ENCODE measurements around the gene CYSTM1. TPM values are rescaled to one million over a fixed set of nuclear protein-coding genes. Genes with fewer than 3 reads are reported as not detected.

CYSTM1 gene
- total and polyA plus RNA-seq, 2 donors (not counting 3 experiments of a cell fraction or from before 2014, with no cell fraction given): 28.9 to 41.5 TPM

DNA sequence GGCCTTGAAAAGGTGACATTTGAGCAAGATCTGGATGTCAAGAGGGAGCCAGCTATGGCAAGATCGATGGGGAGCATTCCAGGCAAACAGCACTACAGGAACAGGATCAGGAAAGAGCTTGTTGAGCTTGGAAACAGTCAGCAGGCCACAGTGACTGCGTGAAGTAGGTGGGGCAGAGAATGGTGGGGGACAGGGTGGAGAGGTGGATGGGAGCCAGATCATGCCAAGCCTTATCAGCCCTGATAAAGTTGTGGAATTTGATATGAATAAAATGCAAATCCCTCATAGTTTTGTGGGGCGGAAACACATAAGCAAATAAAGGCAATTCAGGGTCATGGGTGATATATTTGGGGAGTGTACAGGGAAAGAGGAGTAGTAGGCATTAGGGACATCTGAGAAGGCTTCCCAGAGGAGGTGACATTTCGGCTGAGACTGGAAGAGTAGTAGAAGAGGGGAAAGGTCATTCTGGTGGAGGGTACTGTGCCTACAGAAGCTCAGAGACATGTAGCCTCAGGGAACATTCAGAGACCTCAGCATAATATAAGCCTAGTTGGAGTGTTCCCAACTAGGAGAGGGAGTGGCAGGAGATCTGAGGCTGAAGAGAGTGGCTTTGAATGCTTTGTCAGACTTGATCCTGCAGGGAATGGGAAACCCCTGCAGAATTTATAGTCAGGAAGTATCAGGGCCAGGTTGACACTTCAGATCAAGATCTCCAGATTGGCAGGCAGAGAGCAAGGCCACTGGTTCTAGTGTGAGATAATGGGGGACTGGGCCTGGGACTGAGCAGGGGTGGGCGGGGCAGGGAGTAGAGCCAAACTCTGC, 9.7 kb upstream of the CYSTM1 start:
- no peak overlapping the region for H3K27ac ChIP-seq (ENCODE audit: insufficient read depth, low read depth, low read length)
- no TSS peak for BruUV-seq (replicated peaks)
- no peaks in the 10 kb centered on the region for H3K4me1 ChIP-seq (ENCODE audit: control insufficient read depth, extremely low read depth, insufficient read depth, low read length)
- H4K20me1 ChIP-seq (replicated peaks; ENCODE audit: control insufficient read depth, extremely low read depth, insufficient read depth, low read length): no peaks in the 10 kb centered on the region
- no peak overlapping the region for H3K4me2 ChIP-seq (ENCODE audit: insufficient read depth, low read length)
- H3K9ac ChIP-seq (replicated peaks; ENCODE audit: extremely low read depth, insufficient read depth, low read length): no peak overlapping the region
- no peaks in the 10 kb centered on the region for H3K36me3 ChIP-seq (ENCODE audit: control insufficient read depth in 2 of 2, extremely low read depth in 1 of 2, insufficient read depth in 2 of 2, low read length in 2 of 2)
- peak; percentile 52 for DNase-seq (ENCODE audit: low read depth, low spot score)
- no peak for FAIRE-seq
- H3K4me3 ChIP-seq (replicated peaks in 1 of 3; ENCODE audit: insufficient read depth in 1 of 3, low read depth in 1 of 3, low read length in 3 of 3): no peak overlapping the region
- H3K27me3 ChIP-seq (ENCODE audit: control insufficient read depth in 2 of 2, insufficient read depth in 2 of 2, low read length in 2 of 2): no peaks in the 10 kb centered on the region
- H3K9me1 ChIP-seq (replicated peaks; ENCODE audit: control insufficient read depth, extremely low read depth, insufficient read depth, low read length): no peaks in the 10 kb centered on the region
- no peaks in the 10 kb centered on the region for H3K79me2 ChIP-seq (ENCODE audit: control insufficient read depth, insufficient read depth, low read length)
- no peaks in the 10 kb centered on the region for H3K9me3 ChIP-seq (replicated peaks; ENCODE audit: control insufficient read depth, insufficient read depth, low read length)
- intact Hi-C loops (cut with micrococcal nuclease): no loop called here
- POLR2A ChIA-PET: interaction anchor here (1.2 kb wide), 1 partner anchor 9 kb away, joined by 4 read pairs; the partner anchor contains the start of gene CYSTM1
- dilution Hi-C loops (cut with MboI; ENCODE audit: extremely low pct_ligation_motif_present, low sequenced_read_pairs): no loop called here
- peak overlapping the region; percentile 17 for H2AFZ ChIP-seq (ENCODE audit: low read depth, low read length)
- CTCF ChIA-PET: interaction anchor here (1.0 to 1.4 kb wide), 5 partner anchors 9 to 378 kb away, joined by 3 to 11 read pairs (median 4); no protein-coding TSS in a partner anchor
- no peak for TF ChIP-seq MYC (IDR thresholded peaks at IDR 0.05; ENCODE audit: low read depth, low read length)
- no peak for TF ChIP-seq GATA2 (IDR thresholded peaks at IDR 0.05; ENCODE audit: insufficient read depth, insufficient read length, low read depth, low read length)
- TF ChIP-seq POLR2A (IDR thresholded peaks at IDR 0.05; ENCODE audit: low read depth, low read length): no peak
- no peak for TF ChIP-seq MAX (IDR thresholded peaks at IDR 0.05; ENCODE audit: insufficient read depth, insufficient read length)
- no peak for TF ChIP-seq EZH2 (IDR thresholded peaks at IDR 0.05; ENCODE audit: borderline replicate concordance, low read depth, low read length, severe bottlenecking)
- no peak for TF ChIP-seq CTCF (IDR thresholded peaks at IDR 0.05; ENCODE audit: extremely low read depth in 1 of 2, insufficient read depth in 1 of 2, low read depth in 1 of 2, low read length in 2 of 2)
- no peak for TF ChIP-seq JUN (IDR thresholded peaks at IDR 0.05; ENCODE audit: borderline replicate concordance, insufficient read depth, insufficient read length, low read depth)
- no peak for TF ChIP-seq FOS (IDR thresholded peaks at IDR 0.05; ENCODE audit: borderline replicate concordance, insufficient read depth, low read length)
